Trophoblast cell (in vitro differentiated cells and primary cell): ENCODE results near the gene SPEG.

Experiments used
- DNase-seq, 2 donors: peaks; one replicate each; pipeline ENCODE4 v3.0.0-alpha.2; 2016
- H2AFZ ChIP-seq: 2 replicates; pipeline ENCODE4 v1.6.1; 2013; ENCODE audit warnings: low read length, moderate library complexity, mild to moderate bottlenecking; ENCODE audit not compliant: insufficient read depth, poor library complexity
- H2AK5ac ChIP-seq: 2 replicates; pipeline ENCODE4 v1.6.1; 2013; ENCODE audit warnings: mild to moderate bottlenecking, low read length
- H2BK120ac ChIP-seq: 2 replicates; pipeline ENCODE4 v1.6.1; 2013; ENCODE audit warnings: low read length, mild to moderate bottlenecking, moderate library complexity; ENCODE audit not compliant: insufficient read depth, poor library complexity
- H2BK12ac ChIP-seq: 2 replicates; pipeline ENCODE4 v1.6.1; 2013; ENCODE audit warnings: mild to moderate bottlenecking, low read length, moderate library complexity
- H2BK5ac ChIP-seq: 2 replicates; pipeline ENCODE4 v1.6.1; 2013; ENCODE audit warnings: low read length, low read depth, moderate library complexity, mild to moderate bottlenecking; ENCODE audit not compliant: poor library complexity
- H3K14ac ChIP-seq: 2 replicates; pipeline ENCODE4 v1.6.1; 2013; ENCODE audit warnings: mild to moderate bottlenecking, low read length
- H3K18ac ChIP-seq: 2 replicates; pipeline ENCODE4 v1.6.1; 2013; ENCODE audit warnings: mild to moderate bottlenecking, low read length
- H3K23ac ChIP-seq: 2 replicates; pipeline ENCODE4 v1.6.1; 2013; ENCODE audit warnings: low read length
- H3K27ac ChIP-seq: 2 replicates; pipeline ENCODE4 v1.5.1; 2013; ENCODE audit warnings: low read depth, mild to moderate bottlenecking, inconsistent platforms, low read length, moderate library complexity
- H3K27me3 ChIP-seq: 2 replicates; pipeline ENCODE4 v1.6.1; 2013; ENCODE audit warnings: inconsistent platforms, mild to moderate bottlenecking, low read length, moderate library complexity; ENCODE audit not compliant: insufficient read depth
- H3K36me3 ChIP-seq, 2 experiments: 1 replicate in 1 of 2; 2 replicates in 1 of 2; pipeline ENCODE4 v1.6.1; 2013; ENCODE audit warnings: low read length in 2 of 2, mild to moderate bottlenecking in 2 of 2, moderate library complexity in 1 of 2; ENCODE audit not compliant: insufficient read depth in 2 of 2, control insufficient read depth in 1 of 2
- H3K4ac ChIP-seq: 2 replicates; pipeline ENCODE4 v1.6.1; 2013; ENCODE audit warnings: low read depth, mild to moderate bottlenecking, low read length, moderate library complexity
- H3K4me1 ChIP-seq, 2 experiments: 1 replicate in 1 of 2; 2 replicates in 1 of 2; pipeline ENCODE4 v1.6.1; 2013; ENCODE audit warnings: low read length in 2 of 2, mild to moderate bottlenecking in 2 of 2, moderate library complexity in 1 of 2; ENCODE audit not compliant: insufficient read depth in 2 of 2, control insufficient read depth in 1 of 2
- H3K4me2 ChIP-seq: 2 replicates; pipeline ENCODE4 v1.6.1; 2013; ENCODE audit warnings: inconsistent platforms, mild to moderate bottlenecking, low read length, moderate library complexity
- H3K4me3 ChIP-seq: 2 replicates; pipeline ENCODE4 v1.5.1; 2013; ENCODE audit warnings: mild to moderate bottlenecking, low read depth, low read length, inconsistent platforms
- H3K79me1 ChIP-seq: one replicate; pipeline ENCODE4 v1.6.1; 2013; ENCODE audit warnings: low read length
- H3K79me2 ChIP-seq: 2 replicates; pipeline ENCODE4 v1.6.1; 2013; ENCODE audit warnings: low read length, mild to moderate bottlenecking; ENCODE audit not compliant: control insufficient read depth, insufficient read depth, poor library complexity
- H3K9ac ChIP-seq: 2 replicates; pipeline ENCODE4 v1.6.1; 2013; ENCODE audit warnings: mild to moderate bottlenecking, low read length
- H3K9me3 ChIP-seq: 2 replicates; pipeline ENCODE4 v1.6.1; 2013; ENCODE audit warnings: low read depth, mild to moderate bottlenecking, control low read depth, inconsistent platforms, low read length; ENCODE audit not compliant: insufficient read depth
- H4K12ac ChIP-seq: 2 replicates; pipeline ENCODE4 v1.6.1; 2013; ENCODE audit warnings: low read depth, mild to moderate bottlenecking, low read length, moderate library complexity
- H4K8ac ChIP-seq: 2 replicates; pipeline ENCODE4 v1.6.1; 2013; ENCODE audit warnings: low read depth, mild to moderate bottlenecking, low read length, moderate library complexity
- H4K91ac ChIP-seq: one replicate; pipeline ENCODE4 v1.6.1; 2013; ENCODE audit warnings: low read depth, mild to moderate bottlenecking, low read length, moderate library complexity
- WGBS: extraction: QIAGEN DNeasy Blood & Tissue Kit; methylation state at CpG from one replicate; pipeline ENCODE4 v1.1.7; 2013; ENCODE audit warnings: missing lambda C conversion rate; ENCODE audit not compliant: insufficient read length, insufficient coverage; ENCODE audit errors: extremely low coverage; 5-methylcytosine and 5-hydroxymethylcytosine counted together

The SPEG gene

GRCh38 chr2:219459460-219460311, 25.0 kb downstream of the SPEG start:
- peak; percentile 46 to 75 for DNase-seq
- Histone ChIP-seq H2AK5ac (peak overlapping the region; percentile 82), H2AFZ (no peak overlapping the region), H3K4me3 (no peak overlapping the region), H3K14ac (peak overlapping the region; percentile 62), H3K18ac (peak overlapping the region; percentile 71), H3K9ac (peak overlapping the region; percentile 14), H3K27ac (peak overlapping the region; percentile 74), H2BK120ac (peak overlapping the region; percentile 91), H3K36me3 (peaks cover 2 to 7% of the 10 kb centered on the region in 2 experiments), H4K12ac (peak overlapping the region; percentile 20), H3K4me2 (peak overlapping the region; percentile 13), H3K4ac (peak overlapping the region; percentile 33), H3K79me1 (peaks cover 19% of the 10 kb centered on the region), H3K23ac (no peak overlapping the region), H4K8ac (peak overlapping the region; percentile 63), H3K4me1 (peaks cover 26 to 31% of the 10 kb centered on the region in 2 experiments), H2BK12ac (peak overlapping the region; percentile 81), H3K9me3 (no peaks in the 10 kb centered on the region), H3K27me3 (no peaks in the 10 kb centered on the region), H4K91ac (peak overlapping the region; percentile 82), H3K79me2 (no peaks in the 10 kb centered on the region), H2BK5ac (peak overlapping the region; percentile 44)
- WGBS = no CpG with 5 or more reads among the region's 14 CpGs

- no peak overlapping the region for H3K9ac ChIP-seq
- H3K36me3 ChIP-seq = peaks cover 2 to 9% of the 10 kb centered on the region in 2 experiments
- H2BK12ac ChIP-seq = peak overlapping the region; percentile 81
- peak overlapping the region; percentile 54 for H3K4me2 ChIP-seq
- H3K79me2 ChIP-seq = no peaks in the 10 kb centered on the region
- no CpG with 5 or more reads among the region's 18 CpGs for WGBS
- H2AFZ ChIP-seq = no peak overlapping the region
- peak overlapping the region; percentile 44 for H2BK5ac ChIP-seq
- no peak overlapping the region for H3K23ac ChIP-seq
- peaks cover 19% of the 10 kb centered on the region for H3K79me1 ChIP-seq
- no peaks in the 10 kb centered on the region for H3K27me3 ChIP-seq
- peaks cover 26 to 31% of the 10 kb centered on the region in 2 experiments for H3K4me1 ChIP-seq
- H3K9me3 ChIP-seq = no peaks in the 10 kb centered on the region
- peak overlapping the region; percentile 65 for H3K14ac ChIP-seq
- peak overlapping the region; percentile 82 for H2AK5ac ChIP-seq
- H4K91ac ChIP-seq = peak overlapping the region; percentile 82
- peak overlapping the region; percentile 64 for H4K8ac ChIP-seq
- no peak for DNase-seq
- H3K4me3 ChIP-seq = no peak overlapping the region
- H3K18ac ChIP-seq = peak overlapping the region; percentile 71
- H2BK120ac ChIP-seq = peak overlapping the region; percentile 91
- peak overlapping the region; percentile 74 for H3K27ac ChIP-seq
- peak overlapping the region; percentile 25 for H4K12ac ChIP-seq
- no peak overlapping the region for H3K4ac ChIP-seq
Observed at GRCh38 chr2:219460424-219460926, 25.8 kb downstream of the SPEG start.

- Histone ChIP-seq H3K4me2 (no peak overlapping the region), H2AFZ (no peak overlapping the region), H3K79me1 (peaks cover 19% of the 10 kb centered on the region), H3K79me2 (no peaks in the 10 kb centered on the region), H2BK12ac (peak overlapping the region; percentile 34), H4K12ac (no peak overlapping the region), H3K9me3 (peaks cover 3% of the 10 kb centered on the region), H2BK5ac (peak overlapping the region; percentile 2), H3K4me1 (peaks cover 26 to 31% of the 10 kb centered on the region in 2 experiments), H4K91ac (peak overlapping the region; percentile 71), H2BK120ac (peak overlapping the region; percentile 44), H3K23ac (no peak overlapping the region), H2AK5ac (peak overlapping the region; percentile 13), H3K36me3 (peaks cover 2 to 12% of the 10 kb centered on the region in 2 experiments), H3K18ac (peak overlapping the region; percentile 10), H3K27ac (peak overlapping the region; percentile 46), H3K27me3 (no peaks in the 10 kb centered on the region), H3K9ac (no peak overlapping the region), H3K4me3 (no peak overlapping the region), H3K14ac (peak overlapping the region; percentile 5), H3K4ac (no peak overlapping the region), H4K8ac (peak overlapping the region; percentile 24)
- no peak for DNase-seq
- WGBS = no CpG with 5 or more reads among the region's 11 CpGs
Observed at GRCh38 chr2:219461047-219461514, 26.4 kb downstream of the SPEG start.

GRCh38 chr2:219461669-219462068, 27.0 kb downstream of the SPEG start:
- Histone ChIP-seq H2AFZ (no peak overlapping the region), H4K8ac (peak overlapping the region; percentile 24)
- no CpG with 5 or more reads among the region's 14 CpGs for WGBS

More at GRCh38 chr2:219461669-219462068, 27.0 kb downstream of the SPEG start:
- H3K14ac ChIP-seq = peak overlapping the region; percentile 5
- peaks cover 26 to 31% of the 10 kb centered on the region in 2 experiments for H3K4me1 ChIP-seq
- H4K12ac ChIP-seq = no peak overlapping the region
- no peak overlapping the region for H3K4ac ChIP-seq
- H3K4me3 ChIP-seq = no peak overlapping the region
- H3K79me1 ChIP-seq = peaks cover 19% of the 10 kb centered on the region
- H3K27ac ChIP-seq = no peak overlapping the region
- peak overlapping the region; percentile 44 for H2BK120ac ChIP-seq
- peak overlapping the region; percentile 71 for H4K91ac ChIP-seq
- H3K27me3 ChIP-seq = no peaks in the 10 kb centered on the region
- H3K18ac ChIP-seq = peak overlapping the region; percentile 10
- peaks cover 3% of the 10 kb centered on the region for H3K9me3 ChIP-seq
- no peak overlapping the region for H2BK5ac ChIP-seq
- H2BK12ac ChIP-seq = peak overlapping the region; percentile 47
- peaks cover 5 to 12% of the 10 kb centered on the region in 2 experiments for H3K36me3 ChIP-seq
- no peak overlapping the region for H3K9ac ChIP-seq
- H2AK5ac ChIP-seq = peak overlapping the region; percentile 63
- H3K23ac ChIP-seq = no peak overlapping the region
- no peak for DNase-seq
- no peak overlapping the region for H3K4me2 ChIP-seq
- no peaks in the 10 kb centered on the region for H3K79me2 ChIP-seq
